Colonic mucosa (tissue), 4 donors: Measurements from ENCODE around the gene RTN4IP1. TPM values are rescaled to one million over a fixed set of nuclear protein-coding genes. Genes with fewer than 3 reads are reported as not detected.

Experiments used
- DNase-seq: peaks from one replicate; pipeline ENCODE4 v3.0.0-alpha.2; 2020
- H3K27ac ChIP-seq: fragments of 200-600 bp; one replicate; pipeline ENCODE4 v1.8.0; 2021
- H3K27me3 ChIP-seq: fragments of 200-600 bp; one replicate; pipeline ENCODE4 v1.8.0; 2021
- H3K36me3 ChIP-seq: fragments of 200-600 bp; one replicate; pipeline ENCODE4 v1.8.0; 2021
- H3K4me1 ChIP-seq: fragments of 200-600 bp; one replicate; pipeline ENCODE4 v1.8.0; 2021; ENCODE audit warnings: mild to moderate bottlenecking
- H3K4me3 ChIP-seq: fragments of 200-600 bp; one replicate; pipeline ENCODE4 v1.8.0; 2021
- H3K9ac ChIP-seq, 2 donors: one replicate each; pipeline ENCODE4 v1.7.0; 2013; ENCODE audit warnings: control low read depth in 2 of 2, low read depth in 2 of 2, low read length in 2 of 2
- H3K9me3 ChIP-seq: fragments of 200-600 bp; one replicate; pipeline ENCODE4 v1.8.0; 2021
- CTCF ChIP-seq: fragments of 200-600 bp; IDR thresholded peaks from one replicate; pipeline ENCODE4 v1.8.0; 2022; ENCODE audit warnings: antibody characterized with exemption, mild to moderate bottlenecking
- intact Hi-C: fragments of 100-400 bp; cut with DNase I; formaldehyde crosslinking; loops from one replicate; pipeline ENCODE4 v1.14.1; 2022
- total RNA-seq, 2 donors: library from RNA; stranded (reverse); fragmentation: NEBNext Ultra II Directional in 1 of 2; extraction: Animal tissue kit (Norgen Biotek cat#: 25700) in 1 of 2; gene quantifications; one replicate each; pipeline ENCODE4 v1.2.1, GENCODE V29; 2021
- donor health status: healthy.
- donor health status: DM: no; HTN: no; CAD: no.
- donor health status: DM: no; HTN: no; CAD: no.

RTN4IP1 gene
- total RNA-seq, 2 donors from 2014 or later, result 12.2 to 18.5 TPM

GRCh38 chr6:106581468-106581867 lies 47.8 kb downstream of the RTN4IP1 start:
- Histone ChIP-seq H3K27me3 (no peaks in the 10 kb centered on the region), H3K27ac (no peak overlapping the region), H3K36me3 (no peaks in the 10 kb centered on the region), H3K9ac (no peak overlapping the region), H3K4me3 (no peak overlapping the region), H3K9me3 (no peaks in the 10 kb centered on the region), H3K4me1 (no peaks in the 10 kb centered on the region)
- intact Hi-C loops, result no loop called here
- DNase-seq, result no peak
- TF ChIP-seq CTCF, result no peak

GRCh38 chr6:106579281-106579680 lies 50.0 kb downstream of the RTN4IP1 start:
- Histone ChIP-seq H3K27me3 (no peaks in the 10 kb centered on the region), H3K4me3 (no peak overlapping the region), H3K27ac (no peak overlapping the region), H3K9ac (no peak overlapping the region), H3K36me3 (no peaks in the 10 kb centered on the region), H3K9me3 (no peaks in the 10 kb centered on the region), H3K4me1 (no peaks in the 10 kb centered on the region)
- no peak for DNase-seq
- intact Hi-C loops, result no loop called here
- TF ChIP-seq CTCF, result no peak

- no peak for TF ChIP-seq CTCF
- DNase-seq, result no peak
- Histone ChIP-seq H3K4me3 (no peak overlapping the region), H3K27me3 (no peaks in the 10 kb centered on the region), H3K9ac (no peak overlapping the region), H3K27ac (no peak overlapping the region), H3K36me3 (no peaks in the 10 kb centered on the region), H3K9me3 (no peaks in the 10 kb centered on the region), H3K4me1 (no peaks in the 10 kb centered on the region)
- intact Hi-C loops, result no loop called here
Measured at GRCh38 chr6:106574741-106575458, 54.4 kb downstream of the RTN4IP1 start.

- Histone ChIP-seq H3K9me3 (no peaks in the 10 kb centered on the region), H3K4me1 (no peaks in the 10 kb centered on the region), H3K27me3 (no peaks in the 10 kb centered on the region), H3K36me3 (peaks cover 7% of the 10 kb centered on the region), H3K4me3 (no peak overlapping the region), H3K9ac (no peak overlapping the region), H3K27ac (no peak overlapping the region)
- no peak for DNase-seq
- intact Hi-C loops, result no loop called here
- TF ChIP-seq CTCF, result no peak
Measured at GRCh38 chr6:106572875-106573585, 56.3 kb downstream of the RTN4IP1 start.

GRCh38 chr6:106572436-106572835 lies 56.9 kb downstream of the RTN4IP1 start:
- TF ChIP-seq CTCF, result no peak
- Histone ChIP-seq H3K9me3 (no peaks in the 10 kb centered on the region), H3K9ac (no peak overlapping the region), H3K27ac (no peak overlapping the region), H3K27me3 (no peaks in the 10 kb centered on the region), H3K4me1 (no peaks in the 10 kb centered on the region), H3K36me3 (peaks cover 7% of the 10 kb centered on the region), H3K4me3 (no peak overlapping the region)
- intact Hi-C loops, result no loop called here
- DNase-seq, result no peak
